ENCODE measurements around the gene SETD3. TPM values are rescaled to one million over a fixed set of nuclear protein-coding genes. Genes with fewer than 3 reads are reported as not detected.

SETD3 gene
- total RNA-seq: 10 to 100 TPM; 32.8 to 53.2 TPM

GRCh38 chr14:99479906-99480869 is at the start of gene SETD3:
TSS of gene SETD3 (minus strand) at chr14:99480859. CDS start at chr14:99465805, 15,054 bp downstream.
- no peaks in the 10 kb centered on the region for H3K9me3 Mint-ChIP-seq
- H3K4me3 Mint-ChIP-seq: peak within 1 kb of the TSS; percentile 98
- peak within 1 kb of the TSS; percentile 97 for H3K27ac Mint-ChIP-seq
- H3K36me3 Mint-ChIP-seq (ENCODE audit: low read depth): peaks cover 20% of the 10 kb centered on the region
- peaks cover 39% of the 10 kb centered on the region for H3K4me1 Mint-ChIP-seq
- no peak for ATAC-seq (replicated peaks)
- H3K27me3 Mint-ChIP-seq: no peaks in the 10 kb centered on the region

- no peaks in the 10 kb centered on the region for H3K9me3 Mint-ChIP-seq
- no peaks in the 10 kb centered on the region for H3K36me3 Mint-ChIP-seq (ENCODE audit: low read depth)
- no peak overlapping the region for H3K27ac Mint-ChIP-seq
- no peaks in the 10 kb centered on the region for H3K27me3 Mint-ChIP-seq
- no peak overlapping the region for H3K4me3 Mint-ChIP-seq
- H3K4me1 Mint-ChIP-seq: peaks cover 6% of the 10 kb centered on the region
- no peak for ATAC-seq (replicated peaks)
These were observed 49.2 kb upstream of the SETD3 start for GRCh38 chr14:99529899-99530298.

GRCh38 chr14:99527427-99528076 is 46.9 kb upstream of the SETD3 start:
- H3K27ac Mint-ChIP-seq: no peak overlapping the region
- no peak for ATAC-seq (replicated peaks)

GRCh38 chr14:99527026-99527425 is 46.4 kb upstream of the SETD3 start:
- Mint-ChIP-seq H3K27me3 (no peaks in the 10 kb centered on the region), H3K27ac (no peak overlapping the region), H3K4me1 (peaks cover 7% of the 10 kb centered on the region), H3K36me3 (ENCODE audit: low read depth) (no peaks in the 10 kb centered on the region), H3K4me3 (no peak overlapping the region), H3K9me3 (no peaks in the 10 kb centered on the region)
- ATAC-seq (replicated peaks): no peak

More at GRCh38 chr14:99527427-99528076, 46.9 kb upstream of the SETD3 start:
- Mint-ChIP-seq H3K27me3 (no peaks in the 10 kb centered on the region), H3K4me1 (peaks cover 7% of the 10 kb centered on the region), H3K9me3 (no peaks in the 10 kb centered on the region), H3K4me3 (no peak overlapping the region), H3K36me3 (ENCODE audit: low read depth) (no peaks in the 10 kb centered on the region)

- no peaks in the 10 kb centered on the region for H3K9me3 Mint-ChIP-seq
- ATAC-seq (replicated peaks): no peak
- H3K27ac Mint-ChIP-seq: no peak overlapping the region
- no peaks in the 10 kb centered on the region for H3K27me3 Mint-ChIP-seq
- H3K36me3 Mint-ChIP-seq (ENCODE audit: low read depth): no peaks in the 10 kb centered on the region
- H3K4me3 Mint-ChIP-seq: no peak overlapping the region
- peaks cover 7% of the 10 kb centered on the region for H3K4me1 Mint-ChIP-seq
These were observed 45.0 kb upstream of the SETD3 start for GRCh38 chr14:99525699-99526080.

GRCh38 chr14:99524804-99525698 is 44.4 kb upstream of the SETD3 start:
- Mint-ChIP-seq H3K36me3 (ENCODE audit: low read depth) (no peaks in the 10 kb centered on the region), H3K27ac (peak overlapping the region; percentile 77), H3K4me1 (peaks cover 7% of the 10 kb centered on the region), H3K9me3 (no peaks in the 10 kb centered on the region), H3K4me3 (peak overlapping the region; percentile 38), H3K27me3 (no peaks in the 10 kb centered on the region)
- peak; percentile 48 for ATAC-seq (replicated peaks)

- no peaks in the 10 kb centered on the region for H3K27me3 Mint-ChIP-seq
- ATAC-seq (replicated peaks): no peak
- no peaks in the 10 kb centered on the region for H3K9me3 Mint-ChIP-seq
- H3K4me1 Mint-ChIP-seq: peaks cover 7% of the 10 kb centered on the region
- H3K27ac Mint-ChIP-seq: no peak overlapping the region
- no peak overlapping the region for H3K4me3 Mint-ChIP-seq
- no peaks in the 10 kb centered on the region for H3K36me3 Mint-ChIP-seq (ENCODE audit: low read depth)
These were observed 43.5 kb upstream of the SETD3 start for GRCh38 chr14:99524091-99524661.

GRCh38 chr14:99523704-99524055 is 43.0 kb upstream of the SETD3 start:
- no peak for ATAC-seq (replicated peaks)
- no peak overlapping the region for H3K27ac Mint-ChIP-seq
- H3K36me3 Mint-ChIP-seq (ENCODE audit: low read depth): no peaks in the 10 kb centered on the region
- no peak overlapping the region for H3K4me3 Mint-ChIP-seq
- no peaks in the 10 kb centered on the region for H3K27me3 Mint-ChIP-seq
- H3K4me1 Mint-ChIP-seq: peaks cover 7% of the 10 kb centered on the region
- no peaks in the 10 kb centered on the region for H3K9me3 Mint-ChIP-seq

- Mint-ChIP-seq H3K9me3 (no peaks in the 10 kb centered on the region), H3K27ac (no peak overlapping the region), H3K27me3 (no peaks in the 10 kb centered on the region), H3K4me3 (no peak overlapping the region), H3K36me3 (ENCODE audit: low read depth) (no peaks in the 10 kb centered on the region), H3K4me1 (peaks cover 7% of the 10 kb centered on the region)
- no peak for ATAC-seq (replicated peaks)
These were observed 42.5 kb upstream of the SETD3 start for GRCh38 chr14:99522934-99523703.

GRCh38 chr14:99522457-99522891 is 41.8 kb upstream of the SETD3 start:
- H3K4me3 Mint-ChIP-seq: no peak overlapping the region
- no peaks in the 10 kb centered on the region for H3K36me3 Mint-ChIP-seq (ENCODE audit: low read depth)
- no peak for ATAC-seq (replicated peaks)
- H3K9me3 Mint-ChIP-seq: no peaks in the 10 kb centered on the region
- no peak overlapping the region for H3K27ac Mint-ChIP-seq
- peaks cover 7% of the 10 kb centered on the region for H3K4me1 Mint-ChIP-seq
- no peaks in the 10 kb centered on the region for H3K27me3 Mint-ChIP-seq

- Mint-ChIP-seq H3K36me3 (ENCODE audit: low read depth) (no peaks in the 10 kb centered on the region), H3K27ac (no peak overlapping the region), H3K4me1 (peaks cover 7% of the 10 kb centered on the region), H3K27me3 (no peaks in the 10 kb centered on the region), H3K9me3 (no peaks in the 10 kb centered on the region), H3K4me3 (no peak overlapping the region)
- ATAC-seq (replicated peaks): no peak
These were observed 41.4 kb upstream of the SETD3 start for GRCh38 chr14:99522025-99522401.

GRCh38 chr14:99521176-99522024 is 40.7 kb upstream of the SETD3 start:
- H3K36me3 Mint-ChIP-seq (ENCODE audit: low read depth): no peaks in the 10 kb centered on the region
- H3K27ac Mint-ChIP-seq: peak overlapping the region; percentile 25
- H3K9me3 Mint-ChIP-seq: no peaks in the 10 kb centered on the region
- H3K4me1 Mint-ChIP-seq: peaks cover 7% of the 10 kb centered on the region
- no peak for ATAC-seq (replicated peaks)
- H3K4me3 Mint-ChIP-seq: no peak overlapping the region
- H3K27me3 Mint-ChIP-seq: no peaks in the 10 kb centered on the region
